Keratinocyte (primary cell): Measurements from ENCODE around the gene NBPF3. TPM values are rescaled to one million over a fixed set of nuclear protein-coding genes. Genes with fewer than 3 reads are reported as not detected.
"Not testable (repeated sequence)": the region's sequence is repeated elsewhere in the genome, so short reads cannot be mapped to it uniquely, and the experiment has no call there.

Experiments
- DNase-seq: peaks from one replicate; pipeline ENCODE4 v3.0.0-alpha.2; 2011; ENCODE audit warnings: low read depth, missing footprints, low spot score
- FAIRE-seq: peaks from 2 replicates; lab custom pipeline; 2011; peaks lifted over from hg19 to GRCh38; lab: Jason Lieb, UNC
- H2AFZ ChIP-seq: 2 replicates; pipeline ENCODE4 v1.6.0; 2012; ENCODE audit warnings: low read length, control low read depth, inconsistent platforms; ENCODE audit not compliant: control insufficient read depth
- H3K27ac ChIP-seq: 2 replicates; pipeline ENCODE4 v1.5.1; 2011; ENCODE audit warnings: low read length; ENCODE audit not compliant: control insufficient read depth, insufficient read depth
- H3K27me3 ChIP-seq: 3 replicates; pipeline ENCODE4 v1.6.0; 2011; ENCODE audit warnings: low read length; ENCODE audit not compliant: control insufficient read depth, insufficient read depth; ENCODE audit errors: extremely low read depth
- H3K36me3 ChIP-seq, 2 experiments: 2 replicates in 1 of 2; 3 replicates in 1 of 2; pipeline ENCODE4 v1.5.1; 2011; ENCODE audit warnings: low read length in 2 of 2, mild to moderate bottlenecking in 1 of 2; ENCODE audit not compliant: control insufficient read depth in 2 of 2, insufficient read depth in 2 of 2; ENCODE audit errors: extremely low read depth in 1 of 2
- H3K4me1 ChIP-seq: 3 replicates; pipeline ENCODE4 v1.5.1; 2011; ENCODE audit warnings: low read length; ENCODE audit not compliant: control insufficient read depth, insufficient read depth; ENCODE audit errors: extremely low read depth
- H3K4me2 ChIP-seq: 3 replicates; pipeline ENCODE4 v1.6.0; 2011; ENCODE audit warnings: low read depth, low read length; ENCODE audit not compliant: control insufficient read depth, insufficient read depth; ENCODE audit errors: extremely low read depth
- H3K4me3 ChIP-seq, 3 experiments: fragments of 200-600 bp in 1 of 3; sonication (generic) in 1 of 3; 2 replicates in 2 of 3; 3 replicates in 1 of 3; pipeline ENCODE4 v1.5.1; 2011 to 2016; ENCODE audit warnings: low read length in 3 of 3, mild to moderate bottlenecking in 3 of 3, control low read depth in 2 of 3, inconsistent platforms in 1 of 3, low read depth in 1 of 3, mixed read lengths in 1 of 3, mixed run types in 1 of 3, moderate library complexity in 1 of 3; ENCODE audit not compliant: control insufficient read depth in 2 of 3, insufficient read depth in 2 of 3; ENCODE audit errors: extremely low read depth in 1 of 3
- H3K79me2 ChIP-seq: 2 replicates; pipeline ENCODE4 v1.6.0; 2012; ENCODE audit warnings: low read length; ENCODE audit not compliant: control insufficient read depth, insufficient read depth
- H3K9ac ChIP-seq: 3 replicates; pipeline ENCODE4 v1.6.0; 2011; ENCODE audit warnings: low read length; ENCODE audit not compliant: control insufficient read depth, insufficient read depth; ENCODE audit errors: extremely low read depth
- H3K9me1 ChIP-seq: 3 replicates; pipeline ENCODE4 v1.6.0; 2011; ENCODE audit warnings: low read length; ENCODE audit not compliant: control insufficient read depth, insufficient read depth; ENCODE audit errors: extremely low read depth
- H3K9me3 ChIP-seq: 2 replicates; pipeline ENCODE4 v1.5.1; 2012; ENCODE audit warnings: low read depth, low read length; ENCODE audit not compliant: control insufficient read depth
- H4K20me1 ChIP-seq: 3 replicates; pipeline ENCODE4 v1.6.0; 2011; ENCODE audit warnings: low read length; ENCODE audit not compliant: control insufficient read depth, insufficient read depth; ENCODE audit errors: extremely low read depth
- CTCF ChIP-seq, 3 experiments: IDR thresholded peaks in 1 of 3; conservative IDR thresholded peaks in 1 of 3; optimal IDR thresholded peaks in 1 of 3; 2 replicates in 2 of 3; 3 replicates in 1 of 3; pipeline versions ENCODE3 to v1.5.1; 2011; ENCODE audit warnings: low read length in 3 of 3, mild to moderate bottlenecking in 3 of 3, moderate library complexity in 2 of 3, control low read depth in 1 of 3, inconsistent platforms in 1 of 3; ENCODE audit not compliant: insufficient read depth in 2 of 3; ENCODE audit errors: extremely low read depth in 1 of 3
- EZH2 ChIP-seq: IDR thresholded peaks from one replicate; pipeline ENCODE4 v1.6.1; 2012; ENCODE audit warnings: inconsistent platforms, mild to moderate bottlenecking, low read length, moderate library complexity
- dilution Hi-C: fragments of 300-500 bp; cut with MboI; formaldehyde crosslinking; loops from one replicate; pipeline ENCODE4 v1.7.0; 2020; ENCODE audit warnings: low sequenced_read_pairs; ENCODE audit not compliant: extremely low pct_ligation_motif_present
- polyA plus RNA-seq, 5 experiments: library from polyadenylated mRNA; depleted of rRNA in 3 of 5; stranded (reverse) in 3 of 5; stranded (forward) in 1 of 5; unstranded in 1 of 5; fragments of >200 nt; gene quantifications; 1 replicate in 1 of 5; 2 replicates in 3 of 5; 3 replicates in 1 of 5; pipeline versions ENCODE4 v1.2.1 to v1.2.3, GENCODE V29; 2011 to 2012; ENCODE audit warnings: missing spikeins in 2 of 5, low read depth in 1 of 5, low replicate concordance in 1 of 5

Gene NBPF3
- polyA plus RNA-seq, 1 donor (not counting 4 experiments of a cell fraction or from before 2014, with no cell fraction given): 6.8 TPM

DNA sequence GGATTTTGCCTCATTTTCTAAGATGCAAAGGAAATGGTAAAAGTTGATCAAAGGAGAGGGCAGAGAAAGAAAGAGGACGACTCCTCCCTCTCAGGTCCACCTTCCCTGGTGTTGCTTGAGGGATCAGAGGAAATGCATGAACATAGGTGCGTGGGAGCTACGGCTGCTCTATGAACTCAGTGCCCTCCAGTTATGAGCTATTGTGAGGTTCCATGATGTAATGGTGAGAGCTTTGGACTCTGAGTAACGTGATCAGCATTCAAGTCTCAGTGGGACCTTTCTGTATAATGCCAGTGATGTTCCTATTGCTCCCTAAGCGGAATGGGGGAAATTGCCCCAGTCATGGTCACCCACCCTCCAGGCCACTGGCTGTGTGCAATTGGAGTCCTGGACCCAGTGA is 25.9 kb upstream of the NBPF3 start:
- Histone ChIP-seq H3K4me1 (no peaks in the 10 kb centered on the region), H3K79me2 (no peaks in the 10 kb centered on the region), H4K20me1 (no peaks in the 10 kb centered on the region), H3K27ac (no peak overlapping the region), H3K9me1 (no peaks in the 10 kb centered on the region), H3K36me3 (no peaks in the 10 kb centered on the region), H3K4me2 (no peak overlapping the region), H2AFZ (no peak overlapping the region), H3K4me3 (no peak overlapping the region), H3K9ac (no peak overlapping the region), H3K9me3 (no peaks in the 10 kb centered on the region), H3K27me3 (no peaks in the 10 kb centered on the region)
- DNase-seq (no peak), FAIRE-seq (no peak)
- no peak for TF ChIP-seq CTCF (optimal IDR thresholded peaks at IDR 0.05 in 1 of 3, IDR thresholded peaks at IDR 0.05 in 1 of 3, conservative IDR thresholded peaks at IDR 0.05 in 1 of 3; ENCODE audit: extremely low read depth in 1 of 3, insufficient read depth in 2 of 3, low read length in 3 of 3)
- TF ChIP-seq EZH2: no peak
- dilution Hi-C loops: no loop called here

- H3K4me1 ChIP-seq, dilution Hi-C loops, FAIRE-seq, H3K27me3 ChIP-seq, H3K9me3 ChIP-seq, H3K27ac ChIP-seq, H2AFZ ChIP-seq, DNase-seq, H3K9ac ChIP-seq, H3K9me1 ChIP-seq, H3K79me2 ChIP-seq, H3K4me3 ChIP-seq, H4K20me1 ChIP-seq, H3K4me2 ChIP-seq, H3K36me3 ChIP-seq: not testable (repeated sequence)
These were observed 19.6 kb upstream of the NBPF3 start for GRCh38 chr1:21420378-21420777.

GRCh38 chr1:21421307-21421706 is 18.6 kb upstream of the NBPF3 start:
- FAIRE-seq, H3K9ac ChIP-seq, dilution Hi-C loops, H3K27ac ChIP-seq, H4K20me1 ChIP-seq, H3K4me2 ChIP-seq, DNase-seq, H3K4me1 ChIP-seq, H3K79me2 ChIP-seq, H3K9me3 ChIP-seq, H2AFZ ChIP-seq, H3K9me1 ChIP-seq, H3K27me3 ChIP-seq, H3K36me3 ChIP-seq, H3K4me3 ChIP-seq: not testable (repeated sequence)

GRCh38 chr1:21427798-21428480 is 12.0 kb upstream of the NBPF3 start:
- H2AFZ ChIP-seq, H3K9me3 ChIP-seq, H3K36me3 ChIP-seq, H3K4me3 ChIP-seq, H3K9ac ChIP-seq, H3K4me1 ChIP-seq, FAIRE-seq, DNase-seq, H3K79me2 ChIP-seq, H4K20me1 ChIP-seq, H3K9me1 ChIP-seq, H3K4me2 ChIP-seq, dilution Hi-C loops, H3K27me3 ChIP-seq, H3K27ac ChIP-seq: not testable (repeated sequence)
